Tibial nerve (tissue), 4 donors: ENCODE measurements around the gene BLOC1S1. TPM values are rescaled to one million over a fixed set of nuclear protein-coding genes. Genes with fewer than 3 reads are reported as not detected.
A peak's percentile ranks its signal among the peaks of the same experiment; 100 is the strongest.

Source experiments
- DNase-seq, 2 donors: peaks; one replicate each; pipeline ENCODE4 v3.0.0-alpha.2; 2019; ENCODE audit warnings: low spot score in 2 of 2
- H3K27ac ChIP-seq, 4 donors: fragments of 200-600 bp; sonication (generic) in 3 of 4; one replicate each; pipeline ENCODE4 v1.5.1; 2017 to 2019; ENCODE audit warnings: mild to moderate bottlenecking in 1 of 4
- H3K27me3 ChIP-seq, 2 donors: fragments of 200-600 bp; sonication (generic) in 1 of 2; one replicate each; pipeline versions ENCODE4 v1.5.1 to v1.6.0; 2017 to 2019
- H3K36me3 ChIP-seq, 3 donors: fragments of 200-600 bp; sonication (generic); one replicate each; pipeline ENCODE4 v1.5.1; 2018 to 2019
- H3K4me1 ChIP-seq, 4 donors: fragments of 200-600 bp; sonication (generic) in 3 of 4; one replicate each; pipeline ENCODE4 v1.5.1; 2017 to 2019
- H3K4me3 ChIP-seq, 4 donors: fragments of 200-600 bp; sonication (generic) in 3 of 4; one replicate each; pipeline ENCODE4 v1.5.1; 2017 to 2019; ENCODE audit warnings: mild to moderate bottlenecking in 1 of 4, moderate library complexity in 1 of 4
- H3K9me3 ChIP-seq, 4 donors: fragments of 200-600 bp; sonication (generic) in 3 of 4; one replicate each; pipeline ENCODE4 v1.5.1; 2017 to 2019
- EP300 ChIP-seq, 2 donors: sonication (generic); formaldehyde crosslinking; IDR thresholded peaks; one replicate each; pipeline ENCODE4 v1.6.1; 2017; ENCODE audit warnings: antibody characterized with exemption in 2 of 2, mild to moderate bottlenecking in 1 of 2
- POLR2A ChIP-seq, 2 donors: fragments of 450-650 bp; IDR thresholded peaks; one replicate each; pipeline ENCODE4 v1.6.1; 2017; ENCODE audit warnings: antibody characterized with exemption in 2 of 2, mild to moderate bottlenecking in 2 of 2, moderate library complexity in 2 of 2
- WGBS, 2 donors: methylation state at CpG; one replicate each; pipeline ENCODE4 v1.1.5; 2018; 5-methylcytosine and 5-hydroxymethylcytosine counted together
- total RNA-seq, 4 donors: library from RNA; depleted of rRNA; stranded (reverse); fragments of >200 nt; gene quantifications; one replicate each; pipeline ENCODE4 v1.1.0, GENCODE V29; 2016
- TF ChIP-seq, protein P1 (sequence below), 5 experiments: fragments of 200-600 bp in 3 of 5; fragments of 450-650 bp in 2 of 5; sonication (generic) in 3 of 5; IDR thresholded peaks; one replicate each; pipeline ENCODE4 v1.5.1; 2016 to 2019; ENCODE audit warnings: antibody characterized with exemption in 5 of 5, mild to moderate bottlenecking in 3 of 5, moderate library complexity in 2 of 5

Gene BLOC1S1
- total RNA-seq, 4 donors from 2014 or later, result 212 to 322 (median 264) TPM

DNA sequence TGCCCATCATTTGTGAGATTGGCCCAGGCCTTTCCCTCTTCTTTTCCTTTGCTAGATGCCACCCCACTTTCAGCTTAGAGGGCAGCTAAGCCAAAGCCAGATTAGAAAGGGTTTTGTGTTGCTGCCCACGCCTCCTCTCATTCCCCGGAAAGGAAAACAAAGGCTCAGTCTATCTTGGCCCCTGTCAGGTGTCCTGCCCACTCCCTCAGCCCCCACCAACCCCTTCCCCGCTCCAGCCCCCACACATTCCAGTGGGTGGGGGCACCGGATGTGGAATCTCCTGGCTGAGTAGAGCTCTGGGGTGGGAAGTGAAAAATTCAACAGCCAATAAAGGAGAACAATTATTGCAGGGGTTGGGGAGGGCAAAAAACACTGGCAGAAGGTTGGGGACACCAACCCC lies 2.2 kb downstream of the BLOC1S1 start:
- peaks cover 0 to 85% (median 62%) of the 10 kb centered on the region in 4 donors for H3K4me1 ChIP-seq
- DNase-seq, result no peak
- peak overlapping the region in 1 of 4 donors; percentile 0 for H3K4me3 ChIP-seq

DNA sequence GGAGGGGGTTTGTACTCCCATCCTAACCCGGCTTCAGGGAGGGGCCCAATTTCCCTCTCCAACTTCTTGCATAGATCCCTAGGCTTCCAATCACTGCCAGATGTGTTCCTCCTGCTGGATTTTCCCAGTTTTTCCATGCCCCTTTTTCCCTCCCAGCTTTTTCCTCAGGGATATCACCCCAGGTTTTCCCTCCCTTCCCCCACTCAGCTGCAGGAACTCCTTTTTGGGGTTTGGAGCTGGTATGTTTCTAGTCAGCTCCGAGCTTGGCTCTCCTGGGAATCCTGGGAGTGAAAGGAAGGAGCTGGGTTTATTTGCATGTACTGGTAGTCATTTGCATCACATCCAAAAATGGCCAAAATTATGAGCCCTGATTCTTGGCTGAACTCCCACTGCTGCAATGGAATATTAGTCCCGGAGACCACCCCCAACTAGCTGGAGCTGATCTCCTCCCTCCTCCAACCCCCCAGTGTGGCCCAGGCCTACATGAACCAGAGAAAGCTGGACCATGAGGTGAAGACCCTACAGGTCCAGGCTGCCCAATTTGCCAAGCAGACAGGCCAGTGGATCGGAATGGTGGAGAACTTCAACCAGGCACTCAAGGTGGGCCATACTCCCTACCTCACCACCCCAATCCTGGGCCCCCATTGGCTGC lies 2.9 kb downstream of the BLOC1S1 start:
- H3K27me3 ChIP-seq, result no peaks in the 10 kb centered on the region
- TF ChIP-seq EP300 (IDR thresholded peaks at IDR 0.05), result no peak
- TF ChIP-seq, protein P1, sequence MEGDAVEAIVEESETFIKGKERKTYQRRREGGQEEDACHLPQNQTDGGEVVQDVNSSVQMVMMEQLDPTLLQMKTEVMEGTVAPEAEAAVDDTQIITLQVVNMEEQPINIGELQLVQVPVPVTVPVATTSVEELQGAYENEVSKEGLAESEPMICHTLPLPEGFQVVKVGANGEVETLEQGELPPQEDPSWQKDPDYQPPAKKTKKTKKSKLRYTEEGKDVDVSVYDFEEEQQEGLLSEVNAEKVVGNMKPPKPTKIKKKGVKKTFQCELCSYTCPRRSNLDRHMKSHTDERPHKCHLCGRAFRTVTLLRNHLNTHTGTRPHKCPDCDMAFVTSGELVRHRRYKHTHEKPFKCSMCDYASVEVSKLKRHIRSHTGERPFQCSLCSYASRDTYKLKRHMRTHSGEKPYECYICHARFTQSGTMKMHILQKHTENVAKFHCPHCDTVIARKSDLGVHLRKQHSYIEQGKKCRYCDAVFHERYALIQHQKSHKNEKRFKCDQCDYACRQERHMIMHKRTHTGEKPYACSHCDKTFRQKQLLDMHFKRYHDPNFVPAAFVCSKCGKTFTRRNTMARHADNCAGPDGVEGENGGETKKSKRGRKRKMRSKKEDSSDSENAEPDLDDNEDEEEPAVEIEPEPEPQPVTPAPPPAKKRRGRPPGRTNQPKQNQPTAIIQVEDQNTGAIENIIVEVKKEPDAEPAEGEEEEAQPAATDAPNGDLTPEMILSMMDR (IDR thresholded peaks at IDR 0.05), result no peak
- TF ChIP-seq POLR2A (IDR thresholded peaks at IDR 0.05), result no peak
- 15 to 35% methylated on average over 4 of the region's 4 CpGs for WGBS, 2 donors
- DNase-seq, result no peak
- H3K4me1 ChIP-seq, result peaks cover 0 to 85% (median 63%) of the 10 kb centered on the region in 4 donors
- peak overlapping the region in 1 of 4 donors; percentile 0 for H3K4me3 ChIP-seq
- no peaks in the 10 kb centered on the region for H3K9me3 ChIP-seq
- H3K27ac ChIP-seq, result peak overlapping the region; percentile 17 to 94 (median 91)
- H3K36me3 ChIP-seq, result peaks cover 0 to 15% (median 0%) of the 10 kb centered on the region in 3 donors

More for the DNA sequence above, 2.2 kb downstream of the BLOC1S1 start:
- Histone ChIP-seq H3K27me3 (no peaks in the 10 kb centered on the region), H3K9me3 (no peaks in the 10 kb centered on the region), H3K27ac (peak overlapping the region; percentile 17 to 94 (median 91)), H3K36me3 (peaks cover 0 to 7% (median 0%) of the 10 kb centered on the region in 3 donors)
- TF ChIP-seq, protein P1 (IDR thresholded peaks at IDR 0.05), result no peak
- peak in 1 of 2 donors; percentile 45 for TF ChIP-seq EP300 (IDR thresholded peaks at IDR 0.05)
- 0 to 6% methylated on average over 4 of the region's 4 CpGs for WGBS, 2 donors

DNA sequence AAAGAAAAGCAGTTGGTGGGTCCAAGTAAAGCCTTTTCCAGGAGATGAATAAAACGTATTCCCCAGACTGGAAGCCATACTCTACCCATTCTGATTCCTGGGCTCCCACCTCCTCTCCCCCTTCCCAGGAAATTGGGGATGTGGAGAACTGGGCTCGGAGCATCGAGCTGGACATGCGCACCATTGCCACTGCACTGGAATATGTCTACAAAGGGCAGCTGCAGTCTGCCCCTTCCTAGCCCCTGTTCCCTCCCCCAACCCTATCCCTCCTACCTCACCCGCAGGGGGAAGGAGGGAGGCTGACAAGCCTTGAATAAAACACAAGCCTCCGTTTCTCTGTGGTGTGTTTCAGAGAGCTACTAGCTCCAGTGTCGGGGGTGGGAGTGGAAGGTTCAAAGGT lies 3.5 kb downstream of the BLOC1S1 start:
- H3K27ac ChIP-seq, result peak overlapping the region; percentile 64 to 94 (median 91)
- peaks cover 0 to 88% (median 69%) of the 10 kb centered on the region in 4 donors for H3K4me1 ChIP-seq
- no peak for DNase-seq
- no peak for TF ChIP-seq POLR2A (IDR thresholded peaks at IDR 0.05)
- TF ChIP-seq, protein P1 (IDR thresholded peaks at IDR 0.05), result no peak
- TF ChIP-seq EP300 (IDR thresholded peaks at IDR 0.05), result no peak
- WGBS, 2 donors, result 45 to 62% methylated on average over 7 of the region's 7 CpGs
- no peaks in the 10 kb centered on the region for H3K27me3 ChIP-seq
- H3K9me3 ChIP-seq, result no peaks in the 10 kb centered on the region
- no peak overlapping the region for H3K4me3 ChIP-seq
- peaks cover 0 to 21% (median 0%) of the 10 kb centered on the region in 3 donors for H3K36me3 ChIP-seq

DNA sequence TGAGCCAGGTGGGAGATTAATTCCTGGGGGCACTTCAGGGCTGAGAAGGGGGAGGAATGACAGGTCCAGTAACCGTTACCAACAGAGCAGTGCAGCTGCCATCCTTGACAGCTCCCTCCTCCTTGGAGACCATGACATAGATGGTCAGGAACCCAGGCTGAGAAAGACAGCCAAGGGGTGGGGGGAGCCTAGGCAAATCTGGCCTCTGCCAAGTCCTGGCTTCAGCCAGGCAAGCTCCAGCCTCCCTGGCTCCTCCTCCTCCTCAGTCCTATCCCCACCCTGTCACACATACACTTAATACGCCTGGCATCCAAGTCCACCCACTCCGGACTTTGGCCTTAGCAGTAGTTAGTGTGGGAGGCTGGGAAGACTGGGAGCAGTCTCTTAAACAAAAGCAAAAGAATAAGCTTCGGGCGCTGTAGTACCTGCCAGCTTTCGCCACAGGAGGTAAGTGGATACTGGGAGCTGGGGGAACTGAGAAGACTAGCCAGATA lies 4.3 kb downstream of the BLOC1S1 start, which contains the start of gene RDH5:
TSS of gene RDH5 (plus strand) at position 323 of the 494 bp plus-strand sequence. CDS start 792 bp downstream, outside the sequence.
- no peaks in the 10 kb centered on the region for H3K9me3 ChIP-seq
- peaks cover 0 to 28% (median under 1%) of the 10 kb centered on the region in 3 donors for H3K36me3 ChIP-seq
- H3K27ac ChIP-seq, result peak within 1 kb of the TSS; percentile 64 to 94 (median 91)
- WGBS, 2 donors, result 24 to 31% methylated on average over 6 of the region's 6 CpGs
- peak within 1 kb of the TSS in 1 of 4 donors; percentile 22 for H3K4me3 ChIP-seq
- TF ChIP-seq EP300 (IDR thresholded peaks at IDR 0.05) (peak in 1 of 2 donors; percentile 57), POLR2A (IDR thresholded peaks at IDR 0.05) (peak in 1 of 2 donors; percentile 15)
- TF ChIP-seq, protein P1 (IDR thresholded peaks at IDR 0.05), result no peak
- peaks cover 0 to 88% (median 71%) of the 10 kb centered on the region in 4 donors for H3K4me1 ChIP-seq
- no peaks in the 10 kb centered on the region for H3K27me3 ChIP-seq
- DNase-seq, result no peak

DNA sequence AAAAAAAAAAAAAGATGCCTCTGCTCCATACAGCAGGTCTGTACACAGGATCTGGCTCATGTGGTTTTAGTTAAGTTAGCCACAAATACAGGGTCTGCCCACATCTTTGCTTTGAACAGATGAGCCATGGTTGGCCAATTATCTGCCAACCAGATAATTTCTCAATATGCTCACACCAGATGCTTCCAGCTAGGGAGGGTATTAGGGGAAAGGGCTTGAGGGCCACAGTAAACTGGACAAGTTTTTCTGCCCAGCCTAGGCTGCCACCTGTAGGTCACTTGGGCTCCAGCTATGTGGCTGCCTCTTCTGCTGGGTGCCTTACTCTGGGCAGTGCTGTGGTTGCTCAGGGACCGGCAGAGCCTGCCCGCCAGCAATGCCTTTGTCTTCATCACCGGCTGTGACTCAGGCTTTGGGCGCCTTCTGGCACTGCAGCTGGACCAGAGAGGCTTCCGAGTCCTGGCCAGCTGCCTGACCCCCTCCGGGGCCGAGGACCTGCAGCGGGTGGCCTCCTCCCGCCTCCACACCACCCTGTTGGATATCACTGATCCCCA lies 5.1 kb downstream of the BLOC1S1 start:
- Histone ChIP-seq H3K27me3 (no peaks in the 10 kb centered on the region), H3K4me1 (peaks cover 0 to 90% (median 68%) of the 10 kb centered on the region in 4 donors), H3K4me3 (peak overlapping the region in 1 of 4 donors; percentile 22), H3K36me3 (peaks cover 0 to 37% (median 6%) of the 10 kb centered on the region in 3 donors), H3K9me3 (no peaks in the 10 kb centered on the region), H3K27ac (peak overlapping the region in 3 of 4 donors; percentile 89 to 94 (median 93))
- TF ChIP-seq, protein P1 (IDR thresholded peaks at IDR 0.05), result peak; percentile 45 to 72 (median 67)
- TF ChIP-seq POLR2A (IDR thresholded peaks at IDR 0.05), result no peak
- TF ChIP-seq EP300 (IDR thresholded peaks at IDR 0.05), result peak in 1 of 2 donors; percentile 47
- WGBS, 2 donors, result 16 to 60% methylated on average over 2 to 9 of the region's 9 CpGs
- DNase-seq, result peak; percentile 33 to 51
